KMS-11 (cell line): ENCODE measurements around the gene SNCA.

ENCODE experiments used
- H2AFZ ChIP-seq: fragments of 200-600 bp; sonication (generic); 2 replicates; pipeline ENCODE4 v1.6.1; 2016; ENCODE audit warnings: antibody characterized with exemption, mixed run types, low read depth
- H3K27ac ChIP-seq: fragments of 200-600 bp; sonication (generic); 2 replicates; pipeline ENCODE4 v1.6.1; 2016; ENCODE audit warnings: mild to moderate bottlenecking, mixed run types
- H3K27me3 ChIP-seq: fragments of 200-600 bp; sonication (generic); 2 replicates; pipeline ENCODE4 v1.6.1; 2017; ENCODE audit warnings: mild to moderate bottlenecking, low read depth, mixed run types, moderate library complexity; ENCODE audit not compliant: insufficient read depth
- H3K36me3 ChIP-seq: fragments of 200-600 bp; sonication (generic); 2 replicates; pipeline ENCODE4 v1.6.1; 2017; ENCODE audit warnings: mild to moderate bottlenecking, mixed run types; ENCODE audit not compliant: insufficient read depth
- H3K4me1 ChIP-seq: fragments of 200-600 bp; sonication (generic); 2 replicates; pipeline ENCODE4 v1.6.1; 2016; ENCODE audit warnings: mild to moderate bottlenecking, low read depth, mixed run types; ENCODE audit not compliant: poor library complexity, severe bottlenecking
- H3K4me2 ChIP-seq: fragments of 200-600 bp; sonication (generic); 2 replicates; pipeline ENCODE4 v1.7.0; 2016; ENCODE audit warnings: mild to moderate bottlenecking, mixed run types
- H3K4me3 ChIP-seq: fragments of 200-600 bp; sonication (generic); IDR thresholded peaks from 2 replicates; pipeline ENCODE4 v1.6.1; 2017; ENCODE audit warnings: low read depth, low read length, mixed read lengths; ENCODE audit not compliant: insufficient read depth
- H3K79me2 ChIP-seq: fragments of 200-600 bp; sonication (generic); 2 replicates; pipeline ENCODE4 v1.6.1; 2016; ENCODE audit warnings: low read depth, mixed run types; ENCODE audit not compliant: insufficient read depth
- H3K9ac ChIP-seq: fragments of 200-600 bp; sonication (generic); 2 replicates; pipeline ENCODE4 v1.6.1; 2016; ENCODE audit warnings: mild to moderate bottlenecking, mixed run types
- H4K20me1 ChIP-seq: fragments of 200-600 bp; sonication (generic); 2 replicates; pipeline ENCODE4 v1.6.1; 2016; ENCODE audit warnings: mild to moderate bottlenecking, mixed run types; ENCODE audit not compliant: insufficient read depth
- CTCF ChIP-seq: fragments of 200-600 bp; sonication (generic); conservative IDR thresholded peaks from 2 replicates; pipeline ENCODE4 v1.6.1; 2017; ENCODE audit warnings: low read depth, mild to moderate bottlenecking, antibody characterized with exemption, low read length, moderate library complexity, mixed read lengths

SNCA gene

GRCh38 chr4:89685690-89686089 lies 151.3 kb downstream of the SNCA start:
- Histone ChIP-seq H3K9ac (no peak overlapping the region), H4K20me1 (no peaks in the 10 kb centered on the region), H3K4me2 (no peak overlapping the region), H3K27ac (no peak overlapping the region), H3K79me2 (no peaks in the 10 kb centered on the region), H3K4me1 (no peaks in the 10 kb centered on the region), H3K27me3 (no peaks in the 10 kb centered on the region), H3K4me3 (no peak overlapping the region), H2AFZ (no peak overlapping the region), H3K36me3 (no peaks in the 10 kb centered on the region)
- TF ChIP-seq CTCF, result no peak

- Histone ChIP-seq H3K27ac (no peak overlapping the region), H3K27me3 (no peaks in the 10 kb centered on the region), H3K36me3 (no peaks in the 10 kb centered on the region), H3K4me3 (no peak overlapping the region), H4K20me1 (no peaks in the 10 kb centered on the region), H3K9ac (no peak overlapping the region), H3K4me2 (no peak overlapping the region), H2AFZ (no peak overlapping the region), H3K79me2 (no peaks in the 10 kb centered on the region), H3K4me1 (no peaks in the 10 kb centered on the region)
- TF ChIP-seq CTCF, result no peak
Observed at GRCh38 chr4:89685277-89685676, 151.7 kb downstream of the SNCA start.

GRCh38 chr4:89684536-89684935 lies 152.4 kb downstream of the SNCA start:
- TF ChIP-seq CTCF, result no peak
- Histone ChIP-seq H2AFZ (no peak overlapping the region), H3K4me3 (no peak overlapping the region), H4K20me1 (no peaks in the 10 kb centered on the region), H3K36me3 (no peaks in the 10 kb centered on the region), H3K79me2 (no peaks in the 10 kb centered on the region), H3K27ac (no peak overlapping the region), H3K4me2 (no peak overlapping the region), H3K27me3 (no peaks in the 10 kb centered on the region), H3K9ac (no peak overlapping the region), H3K4me1 (no peaks in the 10 kb centered on the region)

GRCh38 chr4:89682808-89683207 lies 154.2 kb downstream of the SNCA start:
- Histone ChIP-seq H3K27me3 (no peaks in the 10 kb centered on the region), H3K27ac (no peak overlapping the region), H2AFZ (no peak overlapping the region), H3K79me2 (no peaks in the 10 kb centered on the region), H4K20me1 (no peaks in the 10 kb centered on the region), H3K4me2 (no peak overlapping the region), H3K36me3 (no peaks in the 10 kb centered on the region), H3K4me1 (no peaks in the 10 kb centered on the region), H3K9ac (no peak overlapping the region), H3K4me3 (no peak overlapping the region)
- TF ChIP-seq CTCF, result no peak

- H2AFZ ChIP-seq, result no peak overlapping the region
- H4K20me1 ChIP-seq, result no peaks in the 10 kb centered on the region
- H3K4me3 ChIP-seq, result no peak overlapping the region
- H3K4me1 ChIP-seq, result no peaks in the 10 kb centered on the region
- TF ChIP-seq CTCF, result no peak
- no peaks in the 10 kb centered on the region for H3K27me3 ChIP-seq
- H3K79me2 ChIP-seq, result no peaks in the 10 kb centered on the region
- H3K27ac ChIP-seq, result no peak overlapping the region
- no peaks in the 10 kb centered on the region for H3K36me3 ChIP-seq
- no peak overlapping the region for H3K9ac ChIP-seq
- no peak overlapping the region for H3K4me2 ChIP-seq
Observed at GRCh38 chr4:89681671-89682070, 155.3 kb downstream of the SNCA start.
